Retinal pigment epithelial cell (primary cell): ENCODE data around the gene SLC17A7.

ENCODE experiments used
- DNase-seq: peaks from one replicate; pipeline ENCODE4 v3.0.0-alpha.2; 2010; ENCODE audit warnings: low read depth
- H3K4me3 ChIP-seq: 2 replicates; pipeline ENCODE4 v1.5.1; 2011; ENCODE audit warnings: mild to moderate bottlenecking, low read length, control low read depth, moderate library complexity
- TF ChIP-seq, protein P1 (sequence below): conservative IDR thresholded peaks from 2 replicates; pipeline ENCODE4 v1.5.1; 2011; ENCODE audit warnings: low read depth, low read length, control low read depth, inconsistent platforms

SLC17A7 gene

GRCh38 chr19:49419173-49419572, 22.2 kb downstream of the SLC17A7 start:
- no peak overlapping the region for H3K4me3 ChIP-seq
- no peak for DNase-seq
- TF ChIP-seq, protein P1, sequence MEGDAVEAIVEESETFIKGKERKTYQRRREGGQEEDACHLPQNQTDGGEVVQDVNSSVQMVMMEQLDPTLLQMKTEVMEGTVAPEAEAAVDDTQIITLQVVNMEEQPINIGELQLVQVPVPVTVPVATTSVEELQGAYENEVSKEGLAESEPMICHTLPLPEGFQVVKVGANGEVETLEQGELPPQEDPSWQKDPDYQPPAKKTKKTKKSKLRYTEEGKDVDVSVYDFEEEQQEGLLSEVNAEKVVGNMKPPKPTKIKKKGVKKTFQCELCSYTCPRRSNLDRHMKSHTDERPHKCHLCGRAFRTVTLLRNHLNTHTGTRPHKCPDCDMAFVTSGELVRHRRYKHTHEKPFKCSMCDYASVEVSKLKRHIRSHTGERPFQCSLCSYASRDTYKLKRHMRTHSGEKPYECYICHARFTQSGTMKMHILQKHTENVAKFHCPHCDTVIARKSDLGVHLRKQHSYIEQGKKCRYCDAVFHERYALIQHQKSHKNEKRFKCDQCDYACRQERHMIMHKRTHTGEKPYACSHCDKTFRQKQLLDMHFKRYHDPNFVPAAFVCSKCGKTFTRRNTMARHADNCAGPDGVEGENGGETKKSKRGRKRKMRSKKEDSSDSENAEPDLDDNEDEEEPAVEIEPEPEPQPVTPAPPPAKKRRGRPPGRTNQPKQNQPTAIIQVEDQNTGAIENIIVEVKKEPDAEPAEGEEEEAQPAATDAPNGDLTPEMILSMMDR = no peak

GRCh38 chr19:49418511-49418910, 22.8 kb downstream of the SLC17A7 start:
- DNase-seq = no peak
- TF ChIP-seq, protein P1 = no peak
- no peak overlapping the region for H3K4me3 ChIP-seq

DNA sequence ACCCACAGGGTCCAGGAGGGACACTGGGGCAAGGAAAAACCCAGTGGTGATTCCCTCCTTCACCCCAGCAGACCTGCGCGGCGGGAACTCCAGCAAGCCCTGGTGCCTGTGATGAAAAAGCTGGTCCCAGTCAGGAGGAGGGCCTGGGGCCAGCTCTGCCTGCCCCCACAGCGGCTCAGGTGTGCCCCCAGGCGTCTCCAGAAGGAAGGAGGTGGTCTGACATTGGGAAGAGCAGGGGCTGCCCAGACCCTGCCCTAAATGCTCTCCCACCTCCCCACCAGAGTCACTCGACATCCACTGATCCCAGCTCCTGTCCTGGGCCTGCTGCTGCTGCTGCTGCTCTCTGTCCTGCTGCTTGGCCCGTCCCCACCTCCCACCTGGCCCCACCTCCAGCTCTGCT, 24.2 kb downstream of the SLC17A7 start:
- TF ChIP-seq, protein P1 = no peak
- no peak overlapping the region for H3K4me3 ChIP-seq
- DNase-seq = no peak

DNA sequence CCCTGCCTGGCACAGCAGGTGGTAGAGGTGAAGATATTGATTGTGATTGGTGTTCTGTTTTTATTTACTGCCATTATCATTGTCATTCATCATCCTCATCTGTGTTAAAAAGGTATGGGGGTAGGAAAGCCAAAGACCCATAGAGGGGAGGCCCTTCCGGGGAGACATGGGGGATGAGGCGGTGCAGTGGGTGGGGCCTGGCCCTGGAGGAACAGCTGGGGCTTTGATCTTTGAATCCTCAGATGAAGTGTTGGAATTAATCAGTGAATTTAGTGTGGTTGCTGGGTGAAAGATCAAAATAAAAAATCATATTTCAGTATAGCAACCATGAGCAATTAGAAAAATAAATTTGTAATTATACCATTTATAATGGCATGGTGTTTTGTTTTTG, 25.5 kb downstream of the SLC17A7 start:
- H3K4me3 ChIP-seq = no peak overlapping the region
- no peak for DNase-seq
- TF ChIP-seq, protein P1 = no peak

- TF ChIP-seq, protein P1 = no peak
- no peak for DNase-seq
- no peak overlapping the region for H3K4me3 ChIP-seq
These were observed 26.1 kb downstream of the SLC17A7 start for GRCh38 chr19:49415102-49415809.

DNA sequence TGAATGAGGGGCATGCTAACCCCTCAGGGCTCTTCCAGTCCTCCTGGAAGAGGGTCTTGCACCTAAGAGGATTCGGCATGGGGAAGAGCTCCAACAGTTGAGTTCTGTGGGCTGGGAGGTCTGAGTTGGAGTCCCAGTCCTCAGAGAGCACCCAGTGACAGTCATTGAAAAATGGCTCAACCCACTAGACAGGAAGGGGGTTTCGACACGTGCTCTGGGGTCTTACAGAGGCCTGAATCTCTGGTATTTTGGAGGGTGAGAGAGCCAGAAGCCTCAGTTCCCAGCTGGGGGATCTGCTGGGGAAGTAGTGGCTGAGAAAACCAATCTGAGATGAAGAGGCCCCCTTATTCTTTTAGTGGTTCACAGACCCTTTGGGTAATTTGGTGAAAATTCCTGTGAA, 27.1 kb downstream of the SLC17A7 start:
- DNase-seq = no peak
- no peak overlapping the region for H3K4me3 ChIP-seq
- TF ChIP-seq, protein P1 = no peak

DNA sequence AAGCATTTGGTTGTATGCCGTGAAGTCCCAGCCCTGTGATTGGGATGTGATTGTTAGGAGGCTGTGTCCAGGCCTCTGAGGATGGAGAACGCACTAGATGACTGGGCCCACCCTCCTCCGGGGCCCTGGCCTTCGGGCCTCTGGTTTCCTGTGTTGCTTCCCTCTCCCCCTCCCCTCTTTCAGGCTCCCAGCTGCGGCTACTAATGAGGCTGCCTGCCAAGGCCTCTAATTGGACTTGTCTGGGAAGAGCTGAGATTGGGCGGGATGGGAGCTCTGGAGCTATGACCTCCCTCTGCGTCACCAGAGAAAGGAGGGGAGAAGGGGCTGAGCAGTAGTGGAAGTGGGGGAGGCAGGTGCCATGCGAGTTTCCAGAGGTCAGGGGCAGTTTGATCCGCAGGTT, 28.0 kb downstream of the SLC17A7 start:
- TF ChIP-seq, protein P1 = no peak
- no peak overlapping the region for H3K4me3 ChIP-seq
- DNase-seq = no peak
